MV-4-11 (cell line): ENCODE results near the gene SLC5A8.

Source experiments
- DNase-seq: peaks from one replicate; lab custom pipeline; 2025; lab: John Stamatoyannopoulos, UW

The SLC5A8 gene, protein sequence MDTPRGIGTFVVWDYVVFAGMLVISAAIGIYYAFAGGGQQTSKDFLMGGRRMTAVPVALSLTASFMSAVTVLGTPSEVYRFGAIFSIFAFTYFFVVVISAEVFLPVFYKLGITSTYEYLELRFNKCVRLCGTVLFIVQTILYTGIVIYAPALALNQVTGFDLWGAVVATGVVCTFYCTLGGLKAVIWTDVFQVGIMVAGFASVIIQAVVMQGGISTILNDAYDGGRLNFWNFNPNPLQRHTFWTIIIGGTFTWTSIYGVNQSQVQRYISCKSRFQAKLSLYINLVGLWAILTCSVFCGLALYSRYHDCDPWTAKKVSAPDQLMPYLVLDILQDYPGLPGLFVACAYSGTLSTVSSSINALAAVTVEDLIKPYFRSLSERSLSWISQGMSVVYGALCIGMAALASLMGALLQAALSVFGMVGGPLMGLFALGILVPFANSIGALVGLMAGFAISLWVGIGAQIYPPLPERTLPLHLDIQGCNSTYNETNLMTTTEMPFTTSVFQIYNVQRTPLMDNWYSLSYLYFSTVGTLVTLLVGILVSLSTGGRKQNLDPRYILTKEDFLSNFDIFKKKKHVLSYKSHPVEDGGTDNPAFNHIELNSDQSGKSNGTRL

DNA sequence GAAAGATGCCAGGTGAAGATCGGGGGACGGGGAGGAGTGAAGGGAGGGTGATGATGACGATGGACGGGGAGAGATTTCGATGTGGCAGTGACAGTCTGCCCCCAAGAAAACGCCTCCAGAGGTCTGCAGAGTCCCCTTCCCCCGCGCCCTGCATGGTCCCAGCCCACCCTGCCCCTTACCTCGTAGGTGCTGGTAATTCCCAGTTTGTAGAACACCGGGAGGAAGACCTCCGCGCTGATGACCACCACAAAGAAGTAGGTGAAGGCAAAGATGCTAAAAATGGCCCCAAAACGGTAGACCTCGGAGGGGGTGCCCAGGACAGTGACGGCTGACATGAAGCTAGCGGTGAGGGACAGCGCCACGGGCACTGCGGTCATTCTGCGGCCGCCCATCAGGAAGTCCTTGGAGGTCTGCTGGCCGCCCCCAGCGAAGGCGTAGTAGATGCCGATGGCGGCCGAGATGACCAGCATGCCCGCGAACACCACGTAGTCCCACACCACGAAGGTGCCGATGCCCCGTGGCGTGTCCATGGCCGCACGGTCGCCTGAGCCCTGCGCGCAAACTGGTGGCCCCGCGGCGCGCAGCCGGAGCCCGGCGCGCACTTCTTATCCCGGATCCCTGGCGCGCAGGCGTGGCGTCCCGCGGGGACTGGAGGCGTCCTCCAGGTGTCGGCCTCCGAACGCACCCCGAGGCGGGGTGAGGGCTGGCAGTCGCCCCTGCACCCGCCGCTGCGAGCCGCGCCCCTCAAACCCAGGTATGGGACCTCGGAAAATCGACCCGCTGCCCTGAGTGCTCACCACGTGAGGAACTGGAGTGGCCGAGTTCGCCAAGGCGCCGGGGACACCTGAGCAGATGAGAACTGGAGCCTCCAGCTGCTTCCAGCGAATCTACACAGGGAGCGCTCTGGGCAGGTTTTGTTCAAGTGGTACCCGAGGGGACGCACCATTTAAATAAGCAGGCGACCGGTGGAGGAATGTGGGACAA is at the start of gene SLC5A8:
Gene SLC5A8, minus strand, starts transcription at position 920 of the 984 bp plus-strand sequence. Its CDS starts 390 bp downstream, at position 530.
- no peak for DNase-seq

GRCh38 chr12:101257357-101257756 is 47.3 kb upstream of the SLC5A8 start:
- no peak for DNase-seq

DNA sequence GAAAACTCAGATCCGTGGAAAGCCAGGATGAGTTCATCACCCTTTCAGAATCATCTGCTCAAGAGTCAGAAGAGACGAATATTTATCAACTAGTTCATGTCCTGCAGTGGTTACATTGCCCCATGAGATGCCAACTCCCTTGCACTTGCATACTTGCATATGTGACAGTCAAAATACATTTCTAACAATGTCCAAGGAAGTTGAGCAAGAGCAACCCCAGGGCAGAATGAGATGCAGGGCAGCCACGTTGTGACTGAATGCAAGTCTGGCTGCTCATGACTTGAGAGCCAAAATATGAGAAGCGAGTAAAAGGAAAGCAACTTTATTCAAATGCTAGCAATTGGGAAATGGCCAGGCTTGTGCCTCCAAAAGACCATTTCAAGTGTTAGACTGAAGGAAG is 46.2 kb upstream of the SLC5A8 start:
- no peak for DNase-seq

- DNase-seq, result no peak
Measured at GRCh38 chr12:101243616-101244015, 33.6 kb upstream of the SLC5A8 start.

DNA sequence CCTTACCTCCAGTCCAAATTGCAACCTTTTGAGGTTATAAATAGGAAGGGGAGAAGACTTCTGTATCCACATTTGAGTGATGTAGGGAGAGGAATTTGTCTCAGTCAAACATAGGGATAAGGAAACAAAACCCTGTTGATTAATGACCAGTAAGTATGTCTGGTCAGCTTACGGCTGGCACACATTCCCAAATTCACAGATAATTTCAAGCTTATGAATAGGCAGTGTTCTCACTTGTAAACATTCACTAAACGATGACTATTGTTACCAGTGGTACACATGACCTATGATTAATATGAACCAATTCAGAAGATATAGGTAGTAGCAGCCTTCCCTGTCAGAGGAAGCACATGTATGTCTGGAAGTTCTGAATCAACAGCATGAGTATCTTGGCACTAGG is 33.0 kb upstream of the SLC5A8 start:
- DNase-seq, result no peak

DNA sequence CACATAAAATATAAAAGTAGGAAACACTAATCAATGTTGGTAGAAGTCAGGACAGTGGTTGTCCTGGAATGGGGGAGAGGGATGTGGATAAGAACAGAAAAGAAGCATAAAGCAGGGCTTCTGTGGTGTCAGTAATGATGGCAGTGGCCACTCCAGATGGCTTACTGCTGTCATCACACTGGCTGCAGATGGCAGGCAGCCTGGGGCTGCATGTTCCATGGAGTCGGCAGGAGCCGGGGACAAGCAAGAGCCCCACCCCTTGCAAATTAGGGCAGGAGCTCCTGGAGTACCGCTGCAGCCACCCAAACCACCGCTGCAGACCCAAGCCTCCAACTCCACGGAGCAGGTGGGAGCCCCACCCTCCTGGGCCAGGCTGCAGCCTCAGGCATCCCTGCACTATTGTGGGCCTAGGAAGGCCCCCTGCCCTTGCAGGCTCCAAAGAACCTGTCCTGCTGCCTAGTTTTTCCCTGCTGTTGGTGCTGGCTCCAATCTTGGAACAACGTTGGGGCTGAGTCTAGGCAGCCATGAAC is 28.8 kb upstream of the SLC5A8 start:
- no peak for DNase-seq

- no peak for DNase-seq
Measured at GRCh38 chr12:101238306-101238705, 28.3 kb upstream of the SLC5A8 start.

- DNase-seq, result no peak
Measured at GRCh38 chr12:101235686-101236085, 25.6 kb upstream of the SLC5A8 start.

GRCh38 chr12:101231636-101232035 is 21.6 kb upstream of the SLC5A8 start:
- peak; percentile 93 for DNase-seq

- peak; percentile 4 for DNase-seq
Measured at GRCh38 chr12:101230547-101230946, 20.5 kb upstream of the SLC5A8 start.

DNA sequence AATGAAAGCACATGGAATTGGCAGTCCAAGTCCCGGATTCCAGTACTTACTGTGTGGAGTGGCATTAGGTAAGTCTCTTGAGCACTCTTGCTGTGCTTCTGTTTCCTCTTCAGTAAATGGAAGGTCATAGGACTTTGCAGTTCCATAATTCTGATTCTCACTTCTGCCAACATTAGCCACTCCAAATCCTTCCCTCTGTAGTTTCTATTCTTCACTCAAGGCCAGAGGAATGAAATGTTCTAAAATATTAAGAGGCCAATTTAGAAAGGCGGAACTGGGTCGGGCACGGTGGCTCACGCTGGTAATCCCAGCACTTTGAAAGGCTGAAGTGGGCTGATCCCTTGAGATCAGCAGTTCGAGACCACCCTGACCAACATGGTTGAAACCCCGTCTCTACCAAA is 19.8 kb upstream of the SLC5A8 start:
- DNase-seq, result peak; percentile 94

DNA sequence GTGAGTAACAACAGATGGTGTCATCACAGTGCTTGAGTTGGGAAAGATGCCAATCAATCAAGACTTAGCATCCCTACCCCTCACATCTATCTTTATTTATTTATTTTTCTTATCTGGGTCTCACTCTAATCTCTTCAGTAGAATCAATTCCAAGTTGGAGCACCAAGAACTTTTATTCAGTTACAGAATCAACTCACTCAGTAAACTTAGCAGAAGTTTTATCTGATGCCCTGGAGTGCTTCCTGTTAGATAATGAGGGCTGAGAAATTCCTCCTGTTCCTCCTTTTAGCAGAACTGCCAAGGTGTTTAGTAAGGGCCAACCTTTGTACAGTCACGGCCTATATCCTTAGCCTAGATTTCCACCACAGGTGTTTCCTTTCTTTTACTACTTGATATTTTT is 11.3 kb upstream of the SLC5A8 start:
- no peak for DNase-seq

DNA sequence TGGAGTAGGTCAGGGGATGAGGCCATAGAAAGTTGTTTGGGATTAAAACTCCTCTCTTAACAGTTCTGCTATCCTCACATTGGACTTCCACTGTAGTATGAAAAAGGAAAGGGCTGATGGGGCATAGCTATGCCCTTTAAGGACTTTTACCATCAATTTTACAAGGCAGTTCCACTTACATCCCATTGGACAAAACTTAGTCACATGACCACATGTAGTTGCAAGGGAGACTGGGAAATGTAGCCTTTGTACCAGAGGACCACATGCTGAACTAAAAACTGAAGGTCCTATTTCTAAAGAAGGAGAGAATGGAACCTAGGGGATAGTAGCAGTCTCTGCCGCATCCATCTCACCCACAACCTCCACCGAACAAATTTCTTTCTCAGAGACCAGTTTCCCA is 6.8 kb upstream of the SLC5A8 start:
- no peak for DNase-seq

GRCh38 chr12:101207086-101207780 is 2.8 kb downstream of the SLC5A8 start:
- no peak for DNase-seq

DNA sequence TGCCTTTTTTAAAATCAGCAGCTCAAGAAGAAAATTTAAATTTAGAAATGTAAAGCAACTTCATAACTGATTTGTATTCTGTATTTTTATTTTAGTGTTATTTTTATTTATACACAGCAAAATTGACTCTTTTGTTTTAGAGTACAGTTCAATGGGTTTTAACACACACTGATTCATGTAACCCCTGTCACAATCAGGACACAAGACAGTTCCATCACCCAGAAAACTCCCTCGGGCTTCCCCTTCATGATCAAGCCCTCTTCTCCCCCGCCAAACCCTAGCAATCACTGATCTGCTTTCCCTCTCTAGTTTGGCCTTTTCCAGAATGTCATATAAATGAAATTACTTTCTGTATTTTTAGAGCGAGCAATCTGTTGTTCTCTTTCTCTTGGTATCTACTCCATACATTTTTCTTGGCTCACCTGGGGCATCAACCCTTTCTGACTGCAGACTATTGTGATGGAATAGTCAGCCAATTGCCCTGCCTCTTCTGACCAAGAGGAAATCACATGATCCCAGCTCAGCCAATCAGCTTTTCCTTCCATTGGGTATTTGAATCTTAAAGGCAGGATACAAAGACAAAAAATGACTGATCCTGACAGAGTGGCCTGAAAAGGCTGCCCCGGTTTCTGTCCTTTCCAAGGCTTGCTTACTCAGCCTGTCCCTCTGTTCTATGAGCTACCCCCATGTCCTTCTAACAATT is 5.3 kb downstream of the SLC5A8 start:
- DNase-seq, result no peak

DNA sequence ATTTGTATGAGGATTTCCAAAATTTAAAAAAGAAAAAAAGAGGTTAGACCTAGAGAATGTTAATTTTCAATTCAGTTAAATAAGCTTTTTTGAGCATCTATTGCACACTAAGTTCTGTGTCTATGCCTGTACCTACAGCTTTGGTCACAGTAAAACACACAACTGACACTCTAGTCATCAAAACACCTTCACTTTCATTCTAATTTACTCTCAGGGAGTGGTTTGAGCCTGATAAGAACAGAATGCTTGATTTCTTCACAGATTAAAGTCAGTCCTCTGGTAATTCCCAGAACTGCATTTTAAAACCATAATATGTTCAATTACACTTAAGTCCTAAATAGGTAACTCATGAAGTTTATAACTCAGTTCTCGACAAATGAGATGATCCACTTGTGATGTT is 9.2 kb downstream of the SLC5A8 start:
- DNase-seq, result no peak

GRCh38 chr12:101200145-101200544 is 9.9 kb downstream of the SLC5A8 start:
- DNase-seq, result no peak

DNA sequence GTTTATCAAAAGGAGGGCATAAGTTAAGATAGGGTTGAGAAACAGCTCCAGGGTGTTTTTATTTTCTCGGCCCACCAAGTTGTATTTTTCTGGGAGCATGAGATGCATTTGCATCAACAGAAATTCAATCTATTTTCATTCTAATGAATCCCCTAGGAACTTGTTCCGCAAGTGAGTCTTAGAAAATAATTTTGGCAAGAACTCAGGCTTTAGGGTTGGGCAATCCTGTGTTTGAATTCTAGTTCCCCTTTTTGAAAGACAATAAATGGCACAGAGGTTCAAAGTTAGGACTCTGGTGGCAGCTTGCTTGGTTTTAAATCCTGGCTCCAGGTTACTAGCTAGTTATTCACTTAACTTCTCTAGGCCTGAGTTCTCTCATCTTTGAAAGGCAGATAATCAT is 23.7 kb downstream of the SLC5A8 start:
- peak; percentile 84 for DNase-seq

DNA sequence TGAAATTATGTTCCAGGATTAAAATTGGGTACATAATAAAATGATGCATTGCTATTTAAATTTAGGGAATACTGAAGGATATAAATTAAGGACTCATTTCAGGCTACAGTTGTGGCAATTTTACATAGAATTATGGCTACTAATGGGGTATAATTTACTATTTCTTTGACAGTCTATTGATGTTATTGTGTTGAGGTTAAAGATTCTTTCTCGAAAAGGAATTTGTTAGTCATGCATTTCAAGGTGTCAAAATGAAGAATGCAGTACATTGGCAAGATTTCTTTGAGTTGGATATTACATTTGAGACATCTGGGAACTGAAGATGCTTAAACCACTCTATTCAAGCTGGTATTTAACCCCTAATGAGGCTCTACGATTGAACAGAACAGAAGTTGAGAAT is 28.3 kb downstream of the SLC5A8 start:
- DNase-seq, result no peak

GRCh38 chr12:101174541-101174940 is 35.5 kb downstream of the SLC5A8 start:
- no peak for DNase-seq

DNA sequence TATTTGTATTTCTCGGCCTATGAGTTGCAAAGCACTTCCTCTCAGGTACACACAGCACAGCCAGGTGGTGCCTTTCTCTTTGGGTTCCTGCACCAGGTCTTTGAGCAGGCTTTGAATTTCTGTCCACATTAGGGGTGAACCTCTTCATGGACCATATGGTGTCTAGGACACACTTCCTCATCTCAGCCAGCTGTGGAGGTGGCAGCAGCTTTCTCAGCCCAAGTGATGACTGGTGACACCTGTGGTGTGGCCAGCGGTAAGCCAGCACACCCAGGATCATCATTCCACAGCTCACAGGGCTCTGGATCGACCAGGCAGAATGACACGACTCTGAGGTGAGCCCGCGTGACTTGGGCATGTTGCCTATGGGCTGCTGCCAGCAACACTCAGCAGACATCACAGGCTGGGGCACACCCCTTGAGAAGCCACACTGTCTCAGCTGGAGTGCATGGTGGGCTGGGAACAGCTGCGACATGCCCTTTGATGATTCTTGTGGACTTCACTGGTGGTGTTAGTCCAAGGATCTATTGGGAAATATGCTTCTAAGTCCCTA is 36.8 kb downstream of the SLC5A8 start:
- no peak for DNase-seq
